B cell (primary cell): ENCODE measurements around the gene TSPAN18.

Experiments used
- EZH2 ChIP-seq: IDR thresholded peaks from 2 replicates; pipeline ENCODE4 v1.6.1; 2012; ENCODE audit warnings: borderline replicate concordance, low read depth, mild to moderate bottlenecking, moderate library complexity, low read length; ENCODE audit not compliant: insufficient read depth, poor library complexity, severe bottlenecking
- TF ChIP-seq, protein P1 (sequence below): fragments of 200-600 bp; IDR thresholded peaks from one replicate; pipeline ENCODE4 v1.8.0; 2022; ENCODE audit warnings: antibody characterized with exemption, mild to moderate bottlenecking

DNA sequence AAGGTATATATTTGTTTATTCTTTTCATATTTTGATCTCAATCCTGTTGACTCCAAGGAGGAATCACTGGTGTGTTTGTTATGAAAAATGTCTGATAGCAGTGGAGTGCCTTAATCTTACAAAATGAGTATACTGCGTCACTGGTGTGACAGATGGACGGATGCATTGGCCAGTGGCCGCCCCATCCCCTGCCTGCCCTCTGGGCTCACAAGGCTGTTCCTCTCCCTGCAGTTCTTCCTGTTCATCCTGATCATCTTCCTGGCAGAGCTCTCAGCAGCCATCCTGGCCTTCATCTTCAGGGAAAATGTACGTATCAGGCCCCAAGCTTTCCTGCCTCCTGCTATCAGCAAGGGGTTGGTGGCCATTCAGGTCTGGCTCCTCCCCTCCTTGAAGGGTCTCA, 191.0 kb downstream of the TSPAN18 start:
- TF ChIP-seq, protein P1, sequence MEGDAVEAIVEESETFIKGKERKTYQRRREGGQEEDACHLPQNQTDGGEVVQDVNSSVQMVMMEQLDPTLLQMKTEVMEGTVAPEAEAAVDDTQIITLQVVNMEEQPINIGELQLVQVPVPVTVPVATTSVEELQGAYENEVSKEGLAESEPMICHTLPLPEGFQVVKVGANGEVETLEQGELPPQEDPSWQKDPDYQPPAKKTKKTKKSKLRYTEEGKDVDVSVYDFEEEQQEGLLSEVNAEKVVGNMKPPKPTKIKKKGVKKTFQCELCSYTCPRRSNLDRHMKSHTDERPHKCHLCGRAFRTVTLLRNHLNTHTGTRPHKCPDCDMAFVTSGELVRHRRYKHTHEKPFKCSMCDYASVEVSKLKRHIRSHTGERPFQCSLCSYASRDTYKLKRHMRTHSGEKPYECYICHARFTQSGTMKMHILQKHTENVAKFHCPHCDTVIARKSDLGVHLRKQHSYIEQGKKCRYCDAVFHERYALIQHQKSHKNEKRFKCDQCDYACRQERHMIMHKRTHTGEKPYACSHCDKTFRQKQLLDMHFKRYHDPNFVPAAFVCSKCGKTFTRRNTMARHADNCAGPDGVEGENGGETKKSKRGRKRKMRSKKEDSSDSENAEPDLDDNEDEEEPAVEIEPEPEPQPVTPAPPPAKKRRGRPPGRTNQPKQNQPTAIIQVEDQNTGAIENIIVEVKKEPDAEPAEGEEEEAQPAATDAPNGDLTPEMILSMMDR: no peak
- no peak for TF ChIP-seq EZH2
